Effector memory CD8-positive, alpha-beta T cell (primary cell): Measurements from ENCODE around the gene ACSS3.
"Not testable (repeated sequence)": the region's sequence is repeated elsewhere in the genome, so short reads cannot be mapped to it uniquely, and the experiment has no call there.

ENCODE experiments used
- ATAC-seq: fragments of 150-1000 bp; cut with Tn5 transposase; replicated peaks from 2 replicates; pipeline ENCODE4 v1.10.0; 2021; ENCODE audit warnings: mild to moderate bottlenecking, moderate library complexity
- DNase-seq, 3 experiments: peaks; one replicate each; pipeline ENCODE4 v3.0.0; 2021
- H3K27ac Mint-ChIP-seq, 2 donors: one replicate each; pipeline ENCODE4 v1.8.0; 2022; ENCODE audit warnings: mild to moderate bottlenecking in 2 of 2, mixed read lengths in 2 of 2, moderate library complexity in 2 of 2
- H3K27me3 Mint-ChIP-seq, 2 donors: one replicate each; pipeline ENCODE4 v1.8.0; 2022; ENCODE audit warnings: mixed read lengths in 2 of 2
- H3K36me3 Mint-ChIP-seq: one replicate; pipeline ENCODE4 v1.8.0; 2022; ENCODE audit warnings: mild to moderate bottlenecking, moderate library complexity, mixed read lengths; ENCODE audit not compliant: insufficient read depth
- H3K4me1 Mint-ChIP-seq, 2 donors: one replicate each; pipeline ENCODE4 v1.8.0; 2022; ENCODE audit warnings: low read depth in 2 of 2, mixed read lengths in 2 of 2
- H3K4me3 Mint-ChIP-seq, 2 donors: one replicate each; pipeline ENCODE4 v1.8.0; 2022; ENCODE audit warnings: mild to moderate bottlenecking in 2 of 2, mixed read lengths in 2 of 2, moderate library complexity in 2 of 2
- H3K9me3 Mint-ChIP-seq, 2 donors: one replicate each; pipeline ENCODE4 v1.8.0; 2022; ENCODE audit warnings: mixed read lengths in 2 of 2

ACSS3 gene

DNA sequence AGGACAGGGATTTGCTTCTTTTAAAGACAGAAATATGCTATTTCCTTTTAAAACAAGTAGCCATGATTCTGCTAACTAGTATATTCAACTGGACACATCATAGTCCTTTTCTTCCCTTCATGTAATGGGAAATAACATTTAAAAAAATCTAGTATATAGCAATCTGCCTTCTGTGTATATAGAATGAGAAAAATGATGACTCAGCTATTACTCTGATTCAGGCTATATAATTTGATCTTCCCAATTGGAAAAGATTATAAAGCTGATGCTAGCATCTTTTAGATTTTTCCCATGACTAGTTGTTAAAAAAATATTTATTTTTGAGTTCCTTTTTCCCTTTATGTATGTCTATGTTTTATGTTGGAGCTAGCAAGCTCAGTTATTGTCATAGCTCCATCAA is 86.9 kb downstream of the ACSS3 start:
- no peaks in the 10 kb centered on the region for H3K4me1 Mint-ChIP-seq
- DNase-seq (no peak), ATAC-seq (no peak)
- H3K9me3 Mint-ChIP-seq: peaks cover 4 to 6% of the 10 kb centered on the region in 2 donors
- no peaks in the 10 kb centered on the region for H3K27me3 Mint-ChIP-seq
- H3K4me3 Mint-ChIP-seq: no peak overlapping the region
- H3K36me3 Mint-ChIP-seq: no peaks in the 10 kb centered on the region
- no peak overlapping the region for H3K27ac Mint-ChIP-seq

DNA sequence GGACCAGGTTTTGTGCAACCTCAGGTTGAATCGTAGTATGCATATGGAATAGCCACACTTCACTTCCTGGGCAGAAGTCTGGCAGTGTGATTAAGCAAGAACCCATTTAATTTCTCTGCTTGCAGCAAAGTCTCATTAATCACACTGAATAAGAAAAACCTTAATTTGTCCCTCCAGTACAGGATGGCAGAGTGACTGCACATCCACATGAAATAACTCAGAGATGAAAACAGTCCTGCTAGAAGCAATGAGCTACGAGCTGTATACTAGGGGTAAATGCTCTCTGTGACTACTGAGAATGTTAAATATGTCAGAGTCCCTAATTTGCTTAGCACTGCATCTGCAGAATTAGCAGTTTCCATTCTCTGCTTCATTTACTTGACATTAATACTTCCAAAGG is 88.9 kb downstream of the ACSS3 start:
- no peak for ATAC-seq
- no peak for DNase-seq
- no peak overlapping the region for H3K4me3 Mint-ChIP-seq
- no peak overlapping the region for H3K27ac Mint-ChIP-seq
- H3K4me1 Mint-ChIP-seq: no peaks in the 10 kb centered on the region
- H3K36me3 Mint-ChIP-seq: no peaks in the 10 kb centered on the region
- H3K27me3 Mint-ChIP-seq: no peaks in the 10 kb centered on the region
- H3K9me3 Mint-ChIP-seq: peaks cover 4 to 6% of the 10 kb centered on the region in 2 donors

DNA sequence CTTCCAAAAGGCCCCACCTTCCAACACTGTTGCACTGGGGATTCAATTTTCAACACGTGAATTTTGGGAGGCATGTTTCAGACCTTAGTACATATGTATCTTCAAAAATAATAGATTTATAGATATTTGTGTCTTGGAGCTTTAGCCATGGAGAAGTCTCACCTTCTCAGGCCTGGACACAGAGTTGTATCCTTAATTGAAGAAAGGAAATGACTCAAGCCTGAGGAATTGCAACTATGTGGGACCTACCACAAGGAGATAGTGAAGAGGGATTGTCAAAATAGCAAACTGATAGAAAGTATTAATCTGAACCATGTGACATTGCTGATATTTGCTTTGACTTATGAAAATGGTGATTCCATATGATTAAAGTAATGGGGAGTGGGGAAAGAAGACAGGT is 89.8 kb downstream of the ACSS3 start:
- Mint-ChIP-seq H3K36me3 (no peaks in the 10 kb centered on the region), H3K27me3 (no peaks in the 10 kb centered on the region), H3K4me3 (no peak overlapping the region), H3K9me3 (peaks cover 4 to 6% of the 10 kb centered on the region in 2 donors), H3K27ac (no peak overlapping the region), H3K4me1 (no peaks in the 10 kb centered on the region)
- ATAC-seq: no peak
- DNase-seq: no peak

DNA sequence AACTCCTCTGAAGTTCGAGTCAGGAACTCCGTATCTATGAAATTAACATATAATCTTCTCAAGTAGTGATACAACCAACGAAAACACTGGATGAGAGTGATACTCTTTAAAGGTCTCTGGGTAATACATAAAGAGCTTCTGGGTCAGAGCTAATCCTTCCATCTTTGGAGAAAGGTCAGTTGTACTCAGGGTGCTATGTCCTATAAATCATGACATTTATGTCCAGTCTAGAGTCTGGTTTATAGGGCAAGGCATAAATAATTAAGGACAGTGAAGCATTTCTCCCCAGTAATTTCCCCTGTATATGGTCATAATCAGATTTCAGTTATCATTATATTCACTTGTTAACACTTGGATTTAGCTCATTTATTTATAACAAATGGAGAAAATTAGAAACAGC is 90.6 kb downstream of the ACSS3 start:
- no peak for DNase-seq
- no peak overlapping the region for H3K4me3 Mint-ChIP-seq
- H3K4me1 Mint-ChIP-seq: no peaks in the 10 kb centered on the region
- H3K27me3 Mint-ChIP-seq: no peaks in the 10 kb centered on the region
- ATAC-seq: no peak
- no peaks in the 10 kb centered on the region for H3K36me3 Mint-ChIP-seq
- H3K9me3 Mint-ChIP-seq: peaks cover 4 to 6% of the 10 kb centered on the region in 2 donors
- H3K27ac Mint-ChIP-seq: no peak overlapping the region

DNA sequence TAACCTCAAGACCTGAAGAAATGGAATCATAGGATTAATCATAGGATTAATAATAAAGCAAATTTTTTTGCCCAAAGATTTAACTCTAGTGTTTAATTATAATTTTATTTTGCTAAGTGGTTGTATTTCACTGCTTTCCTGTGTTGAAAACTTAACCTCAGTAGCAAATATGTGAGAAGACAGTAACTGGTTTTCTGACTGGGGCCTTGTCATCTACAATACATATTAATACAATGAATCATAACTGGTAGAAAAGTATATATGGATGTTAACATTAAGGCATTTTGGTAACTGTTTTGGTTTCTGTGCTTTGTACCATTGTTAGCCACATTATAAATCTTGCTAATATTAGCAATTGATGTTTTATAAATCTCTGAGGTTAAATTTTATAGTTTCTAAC is 92.2 kb downstream of the ACSS3 start:
- ATAC-seq: no peak
- Mint-ChIP-seq H3K4me3 (no peak overlapping the region), H3K4me1 (no peaks in the 10 kb centered on the region), H3K9me3 (peaks cover 4 to 6% of the 10 kb centered on the region in 2 donors), H3K27ac (no peak overlapping the region), H3K27me3 (no peaks in the 10 kb centered on the region), H3K36me3 (no peaks in the 10 kb centered on the region)
- no peak for DNase-seq

DNA sequence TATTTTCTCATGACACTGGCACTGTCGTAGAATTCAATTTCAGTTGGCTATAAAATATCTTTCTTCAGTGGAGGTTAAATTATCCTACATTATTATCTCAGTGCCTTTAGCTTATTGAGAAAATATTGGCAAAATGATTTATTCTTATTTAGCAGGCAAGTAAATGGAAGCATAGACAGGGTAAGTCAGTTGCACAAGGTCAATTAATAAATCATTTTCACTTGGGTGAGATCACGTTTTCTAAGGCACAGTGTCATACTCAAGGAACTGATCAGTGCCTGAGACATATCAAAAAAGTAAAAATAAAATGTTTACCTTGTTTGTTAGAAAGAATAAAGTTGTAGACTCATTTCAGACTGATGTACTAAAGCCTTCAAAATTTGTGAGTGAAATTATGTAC is 95.0 kb downstream of the ACSS3 start:
- H3K27ac Mint-ChIP-seq: no peak overlapping the region
- no peaks in the 10 kb centered on the region for H3K36me3 Mint-ChIP-seq
- H3K4me3 Mint-ChIP-seq: no peak overlapping the region
- H3K9me3 Mint-ChIP-seq: peaks cover 0 to 2% of the 10 kb centered on the region in 2 donors
- H3K27me3 Mint-ChIP-seq: no peaks in the 10 kb centered on the region
- ATAC-seq: no peak
- no peaks in the 10 kb centered on the region for H3K4me1 Mint-ChIP-seq
- DNase-seq: no peak

DNA sequence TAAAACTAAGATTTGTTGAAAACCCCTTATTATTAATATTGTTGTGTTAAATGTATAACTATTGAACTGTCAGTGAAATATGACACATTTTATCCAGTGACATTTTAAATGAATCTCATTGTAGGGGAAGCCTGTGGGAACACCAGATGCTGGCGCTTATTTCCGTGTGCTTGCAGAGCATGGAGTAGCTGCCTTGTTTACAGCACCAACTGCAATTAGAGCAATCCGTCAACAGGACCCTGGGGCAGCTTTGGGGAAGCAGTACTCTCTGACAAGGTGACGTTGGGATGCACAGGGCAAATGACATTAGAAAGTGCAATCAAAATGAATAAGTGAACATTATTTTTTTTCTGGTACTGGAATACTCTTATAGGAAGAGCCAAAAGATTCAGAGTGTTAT is 96.8 kb downstream of the ACSS3 start:
- Mint-ChIP-seq H3K9me3 (peaks cover 0 to 3% of the 10 kb centered on the region in 2 donors), H3K4me1 (no peaks in the 10 kb centered on the region), H3K27me3 (no peaks in the 10 kb centered on the region), H3K36me3 (no peaks in the 10 kb centered on the region), H3K4me3 (no peak overlapping the region), H3K27ac (no peak overlapping the region)
- DNase-seq: no peak
- ATAC-seq: no peak

DNA sequence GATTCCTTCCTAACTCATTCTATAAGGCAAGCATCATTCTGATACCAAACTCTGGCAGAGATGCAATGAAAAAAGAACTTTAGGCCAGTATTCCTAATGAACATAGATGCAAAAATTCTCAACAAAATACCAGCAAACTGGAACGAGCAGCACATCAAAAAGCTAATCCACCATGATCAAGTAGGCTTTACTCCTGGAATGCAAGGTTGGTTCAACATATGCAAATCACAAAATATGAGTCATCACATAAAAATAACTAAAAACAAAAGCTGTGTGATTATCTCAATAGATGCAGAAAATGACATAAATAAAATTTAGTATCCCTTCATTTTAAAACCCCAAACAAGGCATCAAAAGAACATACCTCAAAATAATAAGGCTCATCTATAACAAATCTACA is 98.9 kb downstream of the ACSS3 start:
- H3K9me3 Mint-ChIP-seq: peaks cover 3 to 8% of the 10 kb centered on the region in 2 donors
- H3K4me3 Mint-ChIP-seq: no peak overlapping the region
- DNase-seq: no peak
- H3K27ac Mint-ChIP-seq: no peak overlapping the region
- H3K4me1 Mint-ChIP-seq: no peaks in the 10 kb centered on the region
- no peak for ATAC-seq
- H3K27me3 Mint-ChIP-seq: no peaks in the 10 kb centered on the region
- no peaks in the 10 kb centered on the region for H3K36me3 Mint-ChIP-seq

DNA sequence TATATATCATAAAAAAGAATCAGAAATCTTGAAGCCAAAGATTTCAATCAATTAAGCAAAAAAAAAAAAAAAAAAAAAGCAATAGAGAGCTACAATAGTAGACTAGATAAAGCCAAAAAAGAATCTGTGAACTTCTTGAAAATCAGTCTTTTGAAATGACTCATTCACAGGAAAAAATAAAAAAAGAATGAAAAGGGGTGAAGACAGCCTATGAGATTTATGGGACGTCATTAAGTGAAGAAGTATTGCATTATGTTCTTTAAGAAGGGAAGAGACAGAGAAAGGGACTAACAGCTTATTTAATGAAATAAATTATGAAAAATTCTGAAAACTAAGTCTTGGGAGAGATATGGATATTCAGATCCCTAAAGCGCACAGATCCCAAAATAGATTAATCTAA is 103.8 kb downstream of the ACSS3 start:
- no peaks in the 10 kb centered on the region for H3K36me3 Mint-ChIP-seq
- no peak overlapping the region for H3K27ac Mint-ChIP-seq
- no peaks in the 10 kb centered on the region for H3K27me3 Mint-ChIP-seq
- ATAC-seq: no peak
- H3K4me3 Mint-ChIP-seq: no peak overlapping the region
- H3K9me3 Mint-ChIP-seq: peaks cover 7 to 11% of the 10 kb centered on the region in 2 donors
- H3K4me1 Mint-ChIP-seq: no peaks in the 10 kb centered on the region
- no peak for DNase-seq

DNA sequence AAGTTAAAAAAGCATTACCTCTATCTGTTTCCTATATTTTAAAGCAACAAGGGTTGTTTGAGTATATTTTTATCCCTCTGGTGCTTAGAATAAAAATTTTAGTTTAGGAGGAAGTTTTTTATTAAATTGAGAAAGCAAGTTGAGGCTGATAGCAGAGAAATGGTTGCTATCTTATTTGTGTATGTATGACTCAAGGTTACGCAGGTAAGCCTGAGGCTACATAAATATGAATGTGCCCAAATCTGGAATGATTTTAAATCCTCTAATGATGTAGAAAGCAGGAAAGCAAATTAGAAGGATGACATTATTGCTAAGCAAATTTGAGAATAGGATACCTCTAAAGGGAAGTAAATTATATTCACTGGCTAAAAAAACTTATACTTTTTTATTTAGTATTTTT is 109.8 kb downstream of the ACSS3 start:
- Mint-ChIP-seq H3K4me3 (no peak overlapping the region), H3K27me3 (no peaks in the 10 kb centered on the region), H3K27ac (no peak overlapping the region), H3K36me3 (no peaks in the 10 kb centered on the region), H3K4me1 (no peaks in the 10 kb centered on the region), H3K9me3 (peaks cover 6 to 9% of the 10 kb centered on the region in 2 donors)
- no peak for DNase-seq
- ATAC-seq: no peak

DNA sequence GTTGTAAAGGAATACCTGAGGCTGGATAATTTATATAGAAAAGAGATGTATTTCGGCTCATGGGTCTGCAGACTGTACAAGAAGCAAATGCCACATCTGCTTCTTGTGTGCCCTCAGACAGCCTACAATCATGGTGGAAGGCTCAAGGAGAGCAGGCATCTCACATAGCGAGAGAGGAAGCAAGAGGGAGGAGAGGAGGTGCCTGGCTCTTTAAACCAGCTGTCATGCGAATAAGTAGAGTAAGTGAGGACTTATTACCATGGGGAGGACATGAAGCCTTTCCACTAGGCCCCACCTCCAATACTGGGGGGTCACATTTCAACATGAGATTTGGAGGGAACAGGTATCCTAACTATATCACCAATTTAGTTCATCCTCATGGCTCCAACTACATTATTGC is 118.7 kb downstream of the ACSS3 start:
- Mint-ChIP-seq H3K27me3 (no peaks in the 10 kb centered on the region), H3K4me3 (no peak overlapping the region), H3K4me1 (no peaks in the 10 kb centered on the region), H3K36me3 (no peaks in the 10 kb centered on the region), H3K27ac (no peak overlapping the region), H3K9me3 (peaks cover 0 to 14% of the 10 kb centered on the region in 2 donors)
- no peak for DNase-seq
- ATAC-seq: no peak

DNA sequence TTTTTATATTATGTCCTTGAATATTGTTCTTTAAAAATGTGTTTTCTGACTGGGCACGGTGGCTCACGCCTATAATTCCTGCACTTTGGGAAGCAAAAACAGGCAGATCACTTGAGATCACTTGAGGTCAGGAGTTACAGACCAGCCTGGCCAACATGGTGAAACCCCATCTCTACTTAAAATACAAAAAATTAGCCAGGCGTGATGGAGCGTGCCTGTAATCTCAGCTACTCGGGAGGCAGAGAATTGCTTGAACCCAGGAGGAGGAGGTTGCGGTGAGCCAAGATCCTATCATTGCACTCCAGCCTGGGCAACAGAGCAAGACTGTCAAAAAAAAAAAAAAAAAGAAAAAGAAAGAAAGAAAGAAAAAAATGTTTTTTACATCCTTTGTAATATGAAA is 122.7 kb downstream of the ACSS3 start:
- DNase-seq, H3K27me3 Mint-ChIP-seq, H3K27ac Mint-ChIP-seq, H3K4me3 Mint-ChIP-seq, H3K4me1 Mint-ChIP-seq, ATAC-seq, H3K36me3 Mint-ChIP-seq: not testable (repeated sequence)
- peaks cover 0 to 11% of the 10 kb centered on the region in 2 donors for H3K9me3 Mint-ChIP-seq

DNA sequence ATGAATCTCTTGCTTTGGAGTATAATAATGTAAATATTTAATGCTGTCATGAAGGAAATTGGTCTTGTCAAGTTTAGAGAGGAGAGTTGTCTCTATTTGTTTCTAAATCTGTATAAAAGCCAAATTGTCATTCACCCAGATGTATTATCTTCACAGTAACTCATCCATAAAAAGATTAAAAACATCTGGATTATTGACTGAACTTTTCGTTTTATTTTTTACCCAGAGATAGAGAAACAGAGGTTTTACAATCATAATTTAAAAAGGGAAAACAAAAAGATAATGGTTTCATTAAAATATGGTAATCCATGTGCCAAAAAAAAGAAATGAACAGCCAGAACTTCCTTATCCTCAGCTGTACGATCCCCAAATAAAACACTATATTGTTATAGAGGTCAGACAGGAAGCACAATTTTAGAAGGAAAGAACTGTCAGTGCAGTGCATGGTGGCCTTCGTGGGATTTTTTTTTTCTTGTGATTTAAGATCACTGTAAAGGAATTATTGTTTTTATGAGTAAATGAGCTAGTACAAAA is 125.9 kb downstream of the ACSS3 start:
- Mint-ChIP-seq H3K9me3 (peaks cover 6 to 8% of the 10 kb centered on the region in 2 donors), H3K4me3 (no peak overlapping the region), H3K36me3 (no peaks in the 10 kb centered on the region), H3K4me1 (no peaks in the 10 kb centered on the region), H3K27ac (no peak overlapping the region), H3K27me3 (no peaks in the 10 kb centered on the region)
- DNase-seq (no peak), ATAC-seq (no peak)

DNA sequence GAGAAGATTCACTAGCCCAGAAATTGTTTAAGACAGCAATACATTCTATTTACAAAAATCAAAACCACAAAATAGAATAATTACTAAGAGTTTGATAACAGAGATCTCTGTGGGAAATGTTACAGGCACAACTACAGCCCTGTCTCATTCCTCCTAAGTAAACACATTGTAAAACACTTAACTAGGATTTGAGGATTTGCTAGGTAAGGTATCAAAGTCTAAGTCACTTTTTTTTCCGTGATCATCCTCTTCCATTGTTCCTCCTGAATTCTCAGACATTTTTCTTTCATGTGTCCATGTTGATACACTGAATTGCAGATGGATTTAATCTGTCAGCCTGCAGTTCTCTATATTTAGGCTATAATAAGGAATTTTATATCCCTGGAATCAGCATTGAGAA is 127.5 kb downstream of the ACSS3 start:
- no peaks in the 10 kb centered on the region for H3K36me3 Mint-ChIP-seq
- H3K4me3 Mint-ChIP-seq: no peak overlapping the region
- DNase-seq (no peak), ATAC-seq (no peak)
- H3K4me1 Mint-ChIP-seq: no peaks in the 10 kb centered on the region
- no peak overlapping the region for H3K27ac Mint-ChIP-seq
- H3K27me3 Mint-ChIP-seq: no peaks in the 10 kb centered on the region
- H3K9me3 Mint-ChIP-seq: peaks cover 4 to 10% of the 10 kb centered on the region in 2 donors

DNA sequence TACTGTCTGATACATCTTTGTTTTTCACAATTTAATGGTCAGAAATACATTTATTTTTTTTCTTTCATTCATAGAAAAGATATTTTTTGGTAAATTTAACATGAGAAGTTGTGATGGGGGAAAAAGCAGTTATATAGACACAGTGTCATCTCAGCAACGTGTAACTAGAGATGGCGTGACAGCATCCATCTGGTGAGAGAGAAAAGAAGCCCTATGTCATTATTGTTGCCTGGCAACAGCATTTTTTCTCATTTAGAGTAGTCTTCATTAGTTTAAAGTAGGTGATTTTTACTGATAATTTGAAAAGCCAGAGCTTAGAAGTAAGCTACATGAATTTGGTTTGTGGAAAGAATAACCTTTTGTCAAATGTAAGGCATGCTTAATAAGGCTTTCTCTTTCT is 128.6 kb downstream of the ACSS3 start:
- ATAC-seq: no peak

More for the DNA sequence above, 128.6 kb downstream of the ACSS3 start:
- Mint-ChIP-seq H3K4me1 (no peaks in the 10 kb centered on the region), H3K27ac (no peak overlapping the region), H3K36me3 (no peaks in the 10 kb centered on the region), H3K9me3 (peaks cover 4 to 10% of the 10 kb centered on the region in 2 donors), H3K27me3 (no peaks in the 10 kb centered on the region), H3K4me3 (no peak overlapping the region)
- DNase-seq: no peak
